Activated T-cell treated with anti-CD3 and anti-CD28 coated beads, Interleukin-2, amount 50 U/mL, for 72 hours (primary cell): ENCODE data around the gene TRIO. TPM values are rescaled to one million over a fixed set of nuclear protein-coding genes. Genes with fewer than 3 reads are reported as not detected.
"Not testable (repeated sequence)": the region's sequence is repeated elsewhere in the genome, so short reads cannot be mapped to it uniquely, and the experiment has no call there.

ENCODE experiments used
- ATAC-seq, 2 donors: fragments of 150-1000 bp; cut with Tn5 transposase; replicated peaks in 1 of 2; 2 replicates each; pipeline ENCODE4 v1.10.0; 2021; ENCODE audit warnings: moderate library complexity in 2 of 2, mild to moderate bottlenecking in 1 of 2
- DNase-seq, 2 donors: peaks; one replicate each; pipeline ENCODE4 v3.0.0; 2021 to 2022; ENCODE audit warnings: mixed read lengths in 1 of 2
- H3K27ac Mint-ChIP-seq: one replicate; pipeline ENCODE4 v1.8.0; 2022; ENCODE audit warnings: mild to moderate bottlenecking, moderate library complexity, mixed read lengths
- H3K27me3 Mint-ChIP-seq: one replicate; pipeline ENCODE4 v1.8.0; 2022; ENCODE audit warnings: low read depth, mixed read lengths
- H3K36me3 Mint-ChIP-seq, 2 donors: one replicate each; pipeline ENCODE4 v1.8.0; 2022; ENCODE audit warnings: mixed read lengths in 2 of 2, mild to moderate bottlenecking in 1 of 2; ENCODE audit not compliant: insufficient read depth in 2 of 2
- H3K4me1 Mint-ChIP-seq: one replicate; pipeline ENCODE4 v1.8.0; 2022; ENCODE audit warnings: low read depth, mixed read lengths
- H3K4me3 Mint-ChIP-seq, 2 donors: one replicate each; pipeline ENCODE4 v1.8.0; 2022; ENCODE audit warnings: mild to moderate bottlenecking in 2 of 2, mixed read lengths in 2 of 2, moderate library complexity in 2 of 2
- H3K9me3 Mint-ChIP-seq, 2 donors: one replicate each; pipeline ENCODE4 v1.8.0; 2022; ENCODE audit warnings: mixed read lengths in 2 of 2
- total RNA-seq, 2 donors: library from RNA; stranded (reverse); gene quantifications; one replicate each; pipeline ENCODE4 v1.2.3, GENCODE V29; 2022

The TRIO gene
- total RNA-seq, 2 donors from 2014 or later = 13.2 to 14.0 TPM

GRCh38 chr5:14191325-14191724 is 48.2 kb downstream of the TRIO start:
- DNase-seq (no peak), ATAC-seq (no peak)
- Mint-ChIP-seq H3K36me3 (no peaks in the 10 kb centered on the region), H3K9me3 (no peaks in the 10 kb centered on the region), H3K4me3 (no peak overlapping the region), H3K27ac (no peak overlapping the region), H3K27me3 (no peaks in the 10 kb centered on the region), H3K4me1 (no peaks in the 10 kb centered on the region)

GRCh38 chr5:14193496-14193895 is 50.4 kb downstream of the TRIO start:
- H3K36me3 Mint-ChIP-seq = no peaks in the 10 kb centered on the region
- no peak for DNase-seq
- peaks cover 7% of the 10 kb centered on the region for H3K27me3 Mint-ChIP-seq
- no peaks in the 10 kb centered on the region for H3K9me3 Mint-ChIP-seq
- no peak overlapping the region for H3K4me3 Mint-ChIP-seq
- no peak for ATAC-seq
- no peaks in the 10 kb centered on the region for H3K4me1 Mint-ChIP-seq
- no peak overlapping the region for H3K27ac Mint-ChIP-seq

- H3K27me3 Mint-ChIP-seq = peaks cover 7% of the 10 kb centered on the region
- H3K9me3 Mint-ChIP-seq = no peaks in the 10 kb centered on the region
- DNase-seq = no peak
- H3K4me3 Mint-ChIP-seq = no peak overlapping the region
- no peaks in the 10 kb centered on the region for H3K4me1 Mint-ChIP-seq
- H3K36me3 Mint-ChIP-seq = no peaks in the 10 kb centered on the region
- no peak overlapping the region for H3K27ac Mint-ChIP-seq
- no peak for ATAC-seq
Observed at GRCh38 chr5:14195588-14195987, 52.4 kb downstream of the TRIO start.

- Mint-ChIP-seq H3K27ac (peak overlapping the region; percentile 82), H3K9me3 (no peaks in the 10 kb centered on the region)
- no peak for ATAC-seq
Observed at GRCh38 chr5:14197056-14197455, 53.9 kb downstream of the TRIO start.

GRCh38 chr5:14199902-14200301 is 56.8 kb downstream of the TRIO start:
- Mint-ChIP-seq H3K27me3 (peaks cover 7% of the 10 kb centered on the region), H3K9me3 (no peaks in the 10 kb centered on the region), H3K4me3 (no peak overlapping the region), H3K4me1 (no peaks in the 10 kb centered on the region), H3K36me3 (no peaks in the 10 kb centered on the region), H3K27ac (no peak overlapping the region)
- no peak for ATAC-seq
- DNase-seq = no peak

More at GRCh38 chr5:14197056-14197455, 53.9 kb downstream of the TRIO start:
- Mint-ChIP-seq H3K27me3 (peaks cover 7% of the 10 kb centered on the region), H3K4me3 (no peak overlapping the region), H3K36me3 (no peaks in the 10 kb centered on the region), H3K4me1 (no peaks in the 10 kb centered on the region)
- no peak for DNase-seq

- peaks cover 7% of the 10 kb centered on the region for H3K27me3 Mint-ChIP-seq
- no peak for ATAC-seq
- H3K36me3 Mint-ChIP-seq = no peaks in the 10 kb centered on the region
- no peak for DNase-seq
- no peak overlapping the region for H3K27ac Mint-ChIP-seq
- H3K4me3 Mint-ChIP-seq = no peak overlapping the region
- no peaks in the 10 kb centered on the region for H3K9me3 Mint-ChIP-seq
- H3K4me1 Mint-ChIP-seq = no peaks in the 10 kb centered on the region
Observed at GRCh38 chr5:14200312-14200990, 57.3 kb downstream of the TRIO start.

GRCh38 chr5:14201325-14202045 is 58.3 kb downstream of the TRIO start:
- Mint-ChIP-seq H3K4me3 (no peak overlapping the region), H3K27ac (no peak overlapping the region), H3K4me1 (no peaks in the 10 kb centered on the region)

GRCh38 chr5:14202462-14202861 is 59.3 kb downstream of the TRIO start:
- H3K4me3 Mint-ChIP-seq = no peak overlapping the region
- ATAC-seq = no peak

More at GRCh38 chr5:14201325-14202045, 58.3 kb downstream of the TRIO start:
- DNase-seq (no peak), ATAC-seq (no peak)
- no peaks in the 10 kb centered on the region for H3K9me3 Mint-ChIP-seq
- no peaks in the 10 kb centered on the region for H3K36me3 Mint-ChIP-seq
- H3K27me3 Mint-ChIP-seq = peaks cover 6% of the 10 kb centered on the region

GRCh38 chr5:14204011-14204670 is 61.0 kb downstream of the TRIO start:
- Mint-ChIP-seq H3K4me3 (peak overlapping the region in 1 of 2 donors; percentile 31), H3K4me1 (peaks cover 6% of the 10 kb centered on the region), H3K27ac (peak overlapping the region; percentile 13), H3K36me3 (no peaks in the 10 kb centered on the region), H3K27me3 (no peaks in the 10 kb centered on the region), H3K9me3 (no peaks in the 10 kb centered on the region)
- ATAC-seq (no peak), DNase-seq (no peak)

More at GRCh38 chr5:14202462-14202861, 59.3 kb downstream of the TRIO start:
- Mint-ChIP-seq H3K27me3 (no peaks in the 10 kb centered on the region), H3K4me1 (no peaks in the 10 kb centered on the region), H3K9me3 (no peaks in the 10 kb centered on the region), H3K36me3 (no peaks in the 10 kb centered on the region), H3K27ac (no peak overlapping the region)
- DNase-seq = no peak

GRCh38 chr5:14204785-14205321 is 61.7 kb downstream of the TRIO start:
- no peaks in the 10 kb centered on the region for H3K9me3 Mint-ChIP-seq
- H3K36me3 Mint-ChIP-seq = no peaks in the 10 kb centered on the region
- H3K4me3 Mint-ChIP-seq = peak overlapping the region in 1 of 2 donors; percentile 31
- ATAC-seq (no peak), DNase-seq (no peak)
- no peaks in the 10 kb centered on the region for H3K27me3 Mint-ChIP-seq
- peaks cover 6% of the 10 kb centered on the region for H3K4me1 Mint-ChIP-seq
- H3K27ac Mint-ChIP-seq = no peak overlapping the region

- ATAC-seq = no peak
Observed at GRCh38 chr5:14206028-14206725, 63.0 kb downstream of the TRIO start.

GRCh38 chr5:14207428-14207827 is 64.3 kb downstream of the TRIO start:
- not testable (repeated sequence) for H3K4me3 Mint-ChIP-seq, DNase-seq, H3K9me3 Mint-ChIP-seq, H3K36me3 Mint-ChIP-seq, H3K4me1 Mint-ChIP-seq, H3K27ac Mint-ChIP-seq, ATAC-seq
- H3K27me3 Mint-ChIP-seq = peaks cover 10% of the 10 kb centered on the region

More at GRCh38 chr5:14206028-14206725, 63.0 kb downstream of the TRIO start:
- peaks cover 6% of the 10 kb centered on the region for H3K4me1 Mint-ChIP-seq
- no peaks in the 10 kb centered on the region for H3K9me3 Mint-ChIP-seq
- no peak overlapping the region for H3K4me3 Mint-ChIP-seq
- no peak for DNase-seq
- H3K27me3 Mint-ChIP-seq = peaks cover 6% of the 10 kb centered on the region
- H3K36me3 Mint-ChIP-seq = no peaks in the 10 kb centered on the region
- H3K27ac Mint-ChIP-seq = no peak overlapping the region
